CD1c-positive myeloid dendritic cell (primary cell): Measurements from ENCODE around the gene PTPRN2.
"Not testable (repeated sequence)": the region's sequence is repeated elsewhere in the genome, so short reads cannot be mapped to it uniquely, and the experiment has no call there.

Experiments used
- DNase-seq: peaks from one replicate; pipeline ENCODE4 v3.0.0-alpha.2; 2016; ENCODE audit errors: extremely low spot score

PTPRN2 gene

GRCh38 chr7:158468181-158468580, 119.4 kb downstream of the PTPRN2 start:
- DNase-seq: no peak

- no peak for DNase-seq
Observed at GRCh38 chr7:158467562-158467961, 120.1 kb downstream of the PTPRN2 start.

- no peak for DNase-seq
Observed at GRCh38 chr7:158463317-158463716, 124.3 kb downstream of the PTPRN2 start.

GRCh38 chr7:158461824-158462223, 125.8 kb downstream of the PTPRN2 start:
- no peak for DNase-seq

GRCh38 chr7:158460665-158461064, 127.0 kb downstream of the PTPRN2 start:
- DNase-seq: no peak

- no peak for DNase-seq
Observed at GRCh38 chr7:158458716-158459282, 128.8 kb downstream of the PTPRN2 start.

- DNase-seq: no peak
Observed at GRCh38 chr7:158458096-158458495, 129.5 kb downstream of the PTPRN2 start.

GRCh38 chr7:158457586-158457985, 130.0 kb downstream of the PTPRN2 start:
- DNase-seq: not testable (repeated sequence)

- no peak for DNase-seq
Observed at GRCh38 chr7:158454631-158455030, 133.0 kb downstream of the PTPRN2 start.

GRCh38 chr7:158453663-158454062, 134.0 kb downstream of the PTPRN2 start:
- no peak for DNase-seq

GRCh38 chr7:158452331-158452730, 135.3 kb downstream of the PTPRN2 start:
- DNase-seq: no peak

- DNase-seq: no peak
Observed at GRCh38 chr7:158450476-158451124, 137.0 kb downstream of the PTPRN2 start.

- no peak for DNase-seq
Observed at GRCh38 chr7:158449942-158450341, 137.7 kb downstream of the PTPRN2 start.

- DNase-seq: no peak
Observed at GRCh38 chr7:158449266-158449665, 138.4 kb downstream of the PTPRN2 start.

GRCh38 chr7:158448430-158449100, 139.1 kb downstream of the PTPRN2 start:
- no peak for DNase-seq

- no peak for DNase-seq
Observed at GRCh38 chr7:158447506-158448171, 140.0 kb downstream of the PTPRN2 start.

GRCh38 chr7:158447151-158447505, 140.5 kb downstream of the PTPRN2 start:
- no peak for DNase-seq

- DNase-seq: no peak
Observed at GRCh38 chr7:158446706-158447105, 140.9 kb downstream of the PTPRN2 start.

- DNase-seq: no peak
Observed at GRCh38 chr7:158446281-158446680, 141.3 kb downstream of the PTPRN2 start.

- no peak for DNase-seq
Observed at GRCh38 chr7:158445421-158446175, 142.0 kb downstream of the PTPRN2 start.

- no peak for DNase-seq
Observed at GRCh38 chr7:158444501-158445420, 142.9 kb downstream of the PTPRN2 start.
